IMR-90 (cell line): ENCODE measurements around the gene RPE. TPM values are rescaled to one million over a fixed set of nuclear protein-coding genes. Genes with fewer than 3 reads are reported as not detected.

ENCODE experiments used
- ATAC-seq: fragments of 200-7000 bp; cut with Tn5 transposase; 2 replicates; pipeline ENCODE4 v1.9.1; 2020; ENCODE audit warnings: low read depth, mild to moderate bottlenecking, moderate library complexity
- BruUV-seq: library from RNA; stranded (reverse); fragments of 400-500 nt; replicated peaks from 2 replicates; lab custom pipeline; 2021; lab: Mats Ljungman, UMichigan
- CTCF ChIA-PET: fragments of 300-600 bp; formaldehyde crosslinking; extraction: SDS; loops from one replicate; lab custom pipeline; 2021; ENCODE audit warnings: antibody characterized with exemption; lab: Yijun Ruan, JAX
- POLR2A ChIA-PET: fragments of 300-600 bp; sonication (Branson Sonifier 250); formaldehyde crosslinking; loops from one replicate; lab custom pipeline; 2022; ENCODE audit warnings: antibody characterized with exemption; ENCODE audit not compliant: unreplicated experiment; lab: Charles Lee
- DNase-seq: peaks from one replicate; pipeline ENCODE4 v3.0.0; 2013
- H2AFZ ChIP-seq: replicated peaks from 2 replicates; pipeline ENCODE3; 2013; ENCODE audit warnings: low read length, mild to moderate bottlenecking; ENCODE audit not compliant: poor library complexity
- H2AK5ac ChIP-seq: 2 replicates; pipeline ENCODE4 v1.6.1; 2013; ENCODE audit warnings: low read depth, low read length, inconsistent platforms
- H2AK9ac ChIP-seq: replicated peaks from 2 replicates; pipeline ENCODE3; 2013; ENCODE audit warnings: mild to moderate bottlenecking, low read depth, low read length, moderate library complexity; ENCODE audit not compliant: poor library complexity
- H2BK120ac ChIP-seq: 2 replicates; pipeline ENCODE4 v1.6.1; 2013; ENCODE audit warnings: low read depth, low read length, inconsistent platforms
- H2BK15ac ChIP-seq: 3 replicates; pipeline ENCODE4 v1.6.1; 2013; ENCODE audit warnings: low read depth, low read length, inconsistent platforms
- H2BK20ac ChIP-seq: 2 replicates; pipeline ENCODE4 v1.6.1; 2013; ENCODE audit warnings: low read depth, mild to moderate bottlenecking, inconsistent platforms, low read length, moderate library complexity
- H2BK5ac ChIP-seq: 2 replicates; pipeline ENCODE4 v1.6.1; 2013; ENCODE audit warnings: mild to moderate bottlenecking, low read depth, low read length, inconsistent platforms; ENCODE audit not compliant: poor library complexity, severe bottlenecking
- H3K14ac ChIP-seq: replicated peaks from 2 replicates; pipeline ENCODE4 v1.6.1; 2013; ENCODE audit warnings: low read depth, low read length, inconsistent platforms
- H3K18ac ChIP-seq: 2 replicates; pipeline ENCODE4 v1.6.1; 2013; ENCODE audit warnings: low read depth, low read length, control low read depth
- H3K23ac ChIP-seq: 2 replicates; pipeline ENCODE4 v1.6.1; 2013; ENCODE audit warnings: low read depth, low read length, inconsistent platforms
- H3K27ac ChIP-seq: 2 replicates; pipeline ENCODE4 v1.5.1; 2013; ENCODE audit warnings: mild to moderate bottlenecking, control low read depth, low read length; ENCODE audit not compliant: insufficient read depth
- H3K27me3 ChIP-seq: 2 replicates; pipeline ENCODE4 v1.6.1; 2013; ENCODE audit warnings: low read length; ENCODE audit not compliant: control insufficient read depth, insufficient read depth
- H3K36me3 ChIP-seq: 2 replicates; pipeline ENCODE4 v1.6.1; 2013; ENCODE audit warnings: low read length, mixed read lengths; ENCODE audit not compliant: control insufficient read depth, insufficient read depth
- H3K4ac ChIP-seq: 2 replicates; pipeline ENCODE4 v1.6.1; 2013; ENCODE audit warnings: low read depth, low read length, inconsistent platforms
- H3K4me1 ChIP-seq: 2 replicates; pipeline ENCODE4 v1.6.1; 2013; ENCODE audit warnings: low read length, mixed read lengths; ENCODE audit not compliant: control insufficient read depth, insufficient read depth
- H3K4me2 ChIP-seq: 2 replicates; pipeline ENCODE4 v1.6.1; 2013; ENCODE audit warnings: low read depth, mild to moderate bottlenecking, control low read depth, low read length, moderate library complexity
- H3K4me3 ChIP-seq: 2 replicates; pipeline ENCODE4 v1.5.1; 2013; ENCODE audit warnings: low read depth, mild to moderate bottlenecking, control low read depth, low read length, moderate library complexity; ENCODE audit not compliant: insufficient read depth
- H3K56ac ChIP-seq: 2 replicates; pipeline ENCODE4 v1.6.1; 2013; ENCODE audit warnings: low read length, inconsistent platforms; ENCODE audit not compliant: insufficient read depth; ENCODE audit errors: extremely low read depth
- H3K79me1 ChIP-seq, 2 experiments: 2 replicates each; pipeline ENCODE4 v1.6.1; 2013; ENCODE audit warnings: low read length in 2 of 2, inconsistent platforms in 1 of 2, low read depth in 1 of 2
- H3K9ac ChIP-seq: 2 replicates; pipeline ENCODE4 v1.6.1; 2013; ENCODE audit warnings: low read depth, low read length, control low read depth
- H3K9me1 ChIP-seq: 2 replicates; pipeline ENCODE4 v1.6.1; 2013; ENCODE audit warnings: low read length, inconsistent platforms; ENCODE audit not compliant: insufficient read depth
- H3K9me3 ChIP-seq: 2 replicates; pipeline ENCODE4 v1.6.1; 2013; ENCODE audit warnings: low read length; ENCODE audit not compliant: control insufficient read depth, insufficient read depth
- H4K20me1 ChIP-seq: 2 replicates; pipeline ENCODE4 v1.6.1; 2013; ENCODE audit warnings: low read length, inconsistent platforms; ENCODE audit not compliant: insufficient read depth
- H4K5ac ChIP-seq: 2 replicates; pipeline ENCODE4 v1.6.1; 2013; ENCODE audit warnings: mild to moderate bottlenecking, low read depth, low read length, control low read depth
- H4K8ac ChIP-seq, 2 experiments: 2 replicates each; pipeline ENCODE4 v1.6.1; 2013; ENCODE audit warnings: low read depth in 2 of 2, low read length in 2 of 2, control low read depth in 1 of 2, inconsistent platforms in 1 of 2
- H4K91ac ChIP-seq: 2 replicates; pipeline ENCODE4 v1.6.1; 2013; ENCODE audit warnings: low read depth, low read length, inconsistent platforms; ENCODE audit not compliant: insufficient read depth
- BHLHE40 ChIP-seq: fragments of 150-350 bp; IDR thresholded peaks from 2 replicates; pipeline ENCODE4 v1.6.1; 2016; ENCODE audit warnings: mild to moderate bottlenecking, low read depth, low read length
- CEBPB ChIP-seq: IDR thresholded peaks from 2 replicates; pipeline ENCODE4 v1.6.1; 2012; ENCODE audit warnings: low read depth, low read length, improper control_type of control experiment
- CHD1 ChIP-seq: IDR thresholded peaks from 2 replicates; pipeline ENCODE4 v1.6.1; 2012; ENCODE audit warnings: low read depth, low read length, improper control_type of control experiment
- CTCF ChIP-seq: conservative IDR thresholded peaks from 2 replicates; pipeline ENCODE4 v1.5.1; 2012; ENCODE audit warnings: mild to moderate bottlenecking, low read depth, low read length, improper control_type of control experiment
- ELK1 ChIP-seq: fragments of 150-350 bp; IDR thresholded peaks from 2 replicates; pipeline ENCODE4 v1.6.1; 2016; ENCODE audit warnings: low read depth, mild to moderate bottlenecking, low read length, moderate library complexity, borderline replicate concordance
- FOS ChIP-seq: fragments of 150-350 bp; IDR thresholded peaks from 2 replicates; pipeline ENCODE4 v1.6.1; 2016; ENCODE audit warnings: low read depth, low read length
- MAFK ChIP-seq: IDR thresholded peaks from 2 replicates; pipeline ENCODE4 v1.6.1; 2012; ENCODE audit warnings: low read depth, low read length, improper control_type of control experiment
- MXI1 ChIP-seq: IDR thresholded peaks from 2 replicates; pipeline ENCODE4 v1.6.1; 2012; ENCODE audit warnings: low read depth, mild to moderate bottlenecking, low read length, moderate library complexity, borderline replicate concordance
- NFE2L2 ChIP-seq: fragments of 150-350 bp; IDR thresholded peaks from 2 replicates; pipeline ENCODE4 v1.6.1; 2016; ENCODE audit warnings: low read depth, mild to moderate bottlenecking, low read length
- POLR2A ChIP-seq: IDR thresholded peaks from 2 replicates; pipeline ENCODE4 v1.6.1; 2012; ENCODE audit warnings: mild to moderate bottlenecking, low read depth, low read length
- RAD21 ChIP-seq: IDR thresholded peaks from 2 replicates; pipeline ENCODE4 v1.6.1; 2012; ENCODE audit warnings: low read length, improper control_type of control experiment
- RCOR1 ChIP-seq: IDR thresholded peaks from 2 replicates; pipeline ENCODE4 v1.6.1; 2012; ENCODE audit warnings: mild to moderate bottlenecking, low read length, improper control_type of control experiment; ENCODE audit not compliant: insufficient replicate concordance
- RFX5 ChIP-seq: IDR thresholded peaks from 2 replicates; pipeline ENCODE4 v1.8.0; 2012; ENCODE audit warnings: low read depth, mild to moderate bottlenecking, low read length, moderate library complexity
- SMC3 ChIP-seq: fragments of 150-350 bp; IDR thresholded peaks from 2 replicates; pipeline ENCODE4 v1.6.1; 2016; ENCODE audit warnings: low read depth, mild to moderate bottlenecking, antibody characterized with exemption, low read length, moderate library complexity
- USF2 ChIP-seq: fragments of 150-350 bp; IDR thresholded peaks from 2 replicates; pipeline ENCODE4 v1.6.1; 2017; ENCODE audit warnings: mild to moderate bottlenecking, antibody characterized with exemption, low read length, low read depth
- WGBS, 2 experiments: methylation state at CpG; one replicate each; pipeline versions ENCODE4 v1.1.5 to v1.1.7; 2013; ENCODE audit warnings: missing lambda C conversion rate in 2 of 2; ENCODE audit not compliant: insufficient read length in 1 of 2; ENCODE audit errors: extremely low coverage in 2 of 2; 5-methylcytosine and 5-hydroxymethylcytosine counted together
- dilution Hi-C: fragments of 300-500 bp; cut with HindIII; formaldehyde crosslinking; loops from one replicate; pipeline ENCODE4 v1.14.3; 2018; ENCODE audit warnings: low sequenced_read_pairs; ENCODE audit not compliant: unreplicated experiment
- in situ Hi-C: fragments of 300-500 bp; cut with MboI; formaldehyde crosslinking; loops from 3 replicates; pipeline ENCODE4 v1.14.3; 2019; ENCODE audit warnings: low sequenced_read_pairs, inconsistent platforms, mixed read lengths
- intact Hi-C: fragments of 100-400 bp; cut with micrococcal nuclease; formaldehyde crosslinking; loops from 2 replicates; pipeline ENCODE4 v1.10.0; 2022
- polyA plus RNA-seq, 3 experiments: library from polyadenylated mRNA; depleted of rRNA; stranded (reverse); fragments of >200 nt; gene quantifications; 2 replicates each; pipeline ENCODE4 v1.2.3, GENCODE V29; 2012; ENCODE audit warnings: low replicate concordance in 1 of 3
- total RNA-seq: library from RNA; depleted of rRNA; stranded (reverse); fragments of >200 nt; gene quantifications from 2 replicates; pipeline ENCODE4 v1.2.3, GENCODE V29; 2012

Gene RPE
- total and polyA plus RNA-seq, 2 of the 4 experiments (the other 2 are of a cell fraction): 66.7 to 339 TPM

DNA sequence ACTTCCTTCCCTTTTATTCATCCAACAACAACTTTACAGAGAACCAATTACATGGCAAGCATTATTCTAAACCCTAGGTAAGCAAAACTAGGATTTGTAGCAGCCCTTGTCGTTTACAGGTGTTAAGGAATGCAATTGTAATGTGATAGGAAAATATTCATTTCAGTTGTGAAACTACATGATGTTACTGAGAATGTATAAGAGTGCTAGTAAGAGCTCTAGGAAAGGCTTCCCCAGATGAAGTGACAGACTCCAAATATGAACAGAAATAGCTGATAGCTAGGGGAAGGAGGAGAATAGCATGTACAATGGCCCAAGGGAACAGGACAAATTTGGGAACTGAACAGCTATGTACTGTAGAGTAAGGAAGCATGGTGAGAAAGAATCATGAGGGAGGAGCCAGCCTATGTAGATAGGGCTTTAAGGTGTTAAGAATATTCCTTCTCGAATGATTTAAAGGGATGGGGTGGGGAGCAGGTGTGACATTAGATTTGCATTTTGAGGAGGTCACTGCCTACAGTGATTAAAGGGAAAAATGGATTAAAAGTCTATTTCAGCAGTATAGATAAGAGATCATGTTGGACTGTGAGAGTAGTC is 31.7 kb downstream of the RPE start:
- Histone ChIP-seq H3K79me1 (no peaks in the 10 kb centered on the region), H3K4me1 (no peaks in the 10 kb centered on the region), H3K9ac (no peak overlapping the region), H3K23ac (no peak overlapping the region), H2BK20ac (no peak overlapping the region), H3K4me3 (no peak overlapping the region), H2BK5ac (no peak overlapping the region), H3K14ac (no peak overlapping the region), H3K9me3 (no peaks in the 10 kb centered on the region), H3K4ac (no peak overlapping the region), H4K8ac (no peak overlapping the region), H4K5ac (no peak overlapping the region), H2AFZ (no peak overlapping the region), H4K20me1 (no peaks in the 10 kb centered on the region), H3K18ac (no peak overlapping the region), H3K27me3 (no peaks in the 10 kb centered on the region), H4K91ac (no peak overlapping the region), H3K36me3 (0 out of 2 replicates have a peak, but pooled peaks cover 2% of the 10 kb centered on the region), H3K4me2 (no peak overlapping the region), H2BK15ac (no peak overlapping the region), H3K9me1 (no peaks in the 10 kb centered on the region), H3K27ac (no peak overlapping the region), H2AK5ac (no peak overlapping the region), H2AK9ac (no peak overlapping the region), H3K56ac (no peak overlapping the region), H2BK120ac (no peak overlapping the region)
- ChIA-PET POLR2A (no interaction called here), CTCF (no interaction called here)
- dilution Hi-C loops (no loop called here), intact Hi-C loops (no loop called here), in situ Hi-C loops (no loop called here)
- TF ChIP-seq MAFK: no peak
- TF ChIP-seq CTCF: no peak
- no peak for TF ChIP-seq CHD1
- TF ChIP-seq POLR2A: no peak
- no peak for TF ChIP-seq RFX5
- no peak for TF ChIP-seq RAD21
- TF ChIP-seq NFE2L2: no peak
- no peak for TF ChIP-seq SMC3
- no peak for TF ChIP-seq RCOR1
- TF ChIP-seq USF2: no peak
- TF ChIP-seq ELK1: no peak
- TF ChIP-seq MXI1: no peak
- no peak for TF ChIP-seq FOS
- no peak for TF ChIP-seq CEBPB
- no peak for TF ChIP-seq BHLHE40
- BruUV-seq: no TSS peak
- ATAC-seq (no peak), DNase-seq (no peak)
- WGBS, 2 experiments: no CpG with 5 or more reads among the region's 2 CpGs
